Endothelial cell of umbilical vein (primary cell): ENCODE measurements around the gene MACROD2. TPM values are rescaled to one million over a fixed set of nuclear protein-coding genes. Genes with fewer than 3 reads are reported as not detected.

ENCODE experiments used
- BruUV-seq: library from RNA; stranded (reverse); fragments of 400-500 nt; replicated peaks from 2 replicates; lab custom pipeline; 2021; lab: Mats Ljungman, UMichigan
- CTCF ChIA-PET: fragments of 300-600, 350-600 bp; sonication (Branson Sonifier 250); formaldehyde crosslinking; loops from one replicate; lab custom pipeline; 2021; ENCODE audit warnings: antibody characterized with exemption, inconsistent platforms; lab: Charles Lee
- POLR2A ChIA-PET: fragments of 300-600, 350-600 bp; sonication (Branson Sonifier 250); formaldehyde crosslinking; loops from one replicate; lab custom pipeline; 2021; ENCODE audit warnings: antibody characterized with exemption, inconsistent platforms; lab: Charles Lee
- DNase-seq: peaks from one replicate; pipeline ENCODE4 v3.0.0-alpha.2; 2011; ENCODE audit warnings: low read depth, low spot score
- FAIRE-seq: peaks from 2 replicates; lab custom pipeline; 2011; peaks lifted over from hg19 to GRCh38; lab: Jason Lieb, UNC
- H2AFZ ChIP-seq: 2 replicates; pipeline ENCODE4 v1.6.0; 2012; ENCODE audit warnings: low read depth, low read length, control low read depth, inconsistent platforms
- H3K27ac ChIP-seq: 2 replicates; pipeline ENCODE4 v1.5.1; 2011; ENCODE audit warnings: low read depth, mild to moderate bottlenecking, control low read depth, low read length, moderate library complexity; ENCODE audit not compliant: insufficient read depth
- H3K27me3 ChIP-seq, 2 experiments: 2 replicates each; pipeline versions ENCODE4 v1.6.0 to v1.6.1; 2011; ENCODE audit warnings: low read length in 2 of 2, mixed read lengths in 1 of 2; ENCODE audit not compliant: control insufficient read depth in 2 of 2, insufficient read depth in 2 of 2
- H3K36me3 ChIP-seq, 2 experiments: 2 replicates in 1 of 2; 3 replicates in 1 of 2; pipeline ENCODE4 v1.5.1; 2011; ENCODE audit warnings: low read length in 2 of 2, mild to moderate bottlenecking in 1 of 2, moderate library complexity in 1 of 2; ENCODE audit not compliant: control insufficient read depth in 2 of 2, insufficient read depth in 2 of 2; ENCODE audit errors: extremely low read depth in 1 of 2
- H3K4me1 ChIP-seq: 3 replicates; pipeline ENCODE4 v1.5.1; 2011; ENCODE audit warnings: mild to moderate bottlenecking, low read length; ENCODE audit not compliant: control insufficient read depth, insufficient read depth; ENCODE audit errors: extremely low read depth
- H3K4me2 ChIP-seq: 2 replicates; pipeline ENCODE4 v1.6.1; 2011; ENCODE audit warnings: low read length, control low read depth, mixed read lengths; ENCODE audit not compliant: insufficient read depth
- H3K4me3 ChIP-seq, 3 experiments: fragments of 200-600 bp in 1 of 3; sonication (generic), shearing (Covaris generic) in 1 of 3; replicated peaks in 1 of 3; 2 replicates each; pipeline ENCODE4 v1.5.1; 2011 to 2016; ENCODE audit warnings: control low read depth in 3 of 3, low read length in 3 of 3, mild to moderate bottlenecking in 2 of 3, inconsistent platforms in 1 of 3, low read depth in 1 of 3, moderate library complexity in 1 of 3; ENCODE audit not compliant: insufficient read depth in 1 of 3
- H3K79me2 ChIP-seq: 2 replicates; pipeline ENCODE4 v1.6.0; 2012; ENCODE audit warnings: low read length, inconsistent platforms; ENCODE audit not compliant: control insufficient read depth, insufficient read depth
- H3K9ac ChIP-seq: replicated peaks from 2 replicates; pipeline ENCODE3; 2011; ENCODE audit warnings: low read length, control low read depth; ENCODE audit not compliant: insufficient read depth; ENCODE audit errors: extremely low read depth
- H3K9me1 ChIP-seq: replicated peaks from 3 replicates; pipeline ENCODE4 v1.6.0; 2011; ENCODE audit warnings: mild to moderate bottlenecking, low read length; ENCODE audit not compliant: control insufficient read depth, insufficient read depth; ENCODE audit errors: extremely low read depth
- H3K9me3 ChIP-seq: replicated peaks from 2 replicates; pipeline ENCODE4 v1.5.1; 2012; ENCODE audit warnings: low read length, inconsistent platforms; ENCODE audit not compliant: control insufficient read depth, insufficient read depth
- H4K20me1 ChIP-seq: replicated peaks from 2 replicates; pipeline ENCODE3; 2011; ENCODE audit warnings: mild to moderate bottlenecking, low read length; ENCODE audit not compliant: control insufficient read depth, insufficient read depth; ENCODE audit errors: extremely low read depth
- CTCF ChIP-seq, 2 donors: IDR thresholded peaks; 1 replicate in 1 of 2; 2 replicates in 1 of 2; pipeline ENCODE4 v1.5.1; 2011; ENCODE audit warnings: low read length in 2 of 2, mild to moderate bottlenecking in 2 of 2, moderate library complexity in 2 of 2, control low read depth in 1 of 2, inconsistent platforms in 1 of 2, low read depth in 1 of 2; ENCODE audit not compliant: insufficient read depth in 1 of 2; ENCODE audit errors: extremely low read depth in 1 of 2
- EZH2 ChIP-seq: IDR thresholded peaks from 2 replicates; pipeline ENCODE4 v1.6.1; 2012; ENCODE audit warnings: borderline replicate concordance, low read depth, mild to moderate bottlenecking, moderate library complexity, low read length, inconsistent platforms; ENCODE audit not compliant: severe bottlenecking
- FOS ChIP-seq: IDR thresholded peaks from 2 replicates; pipeline ENCODE4 v1.6.1; 2011; ENCODE audit warnings: mild to moderate bottlenecking, low read length, moderate library complexity, borderline replicate concordance; ENCODE audit not compliant: insufficient read depth
- GATA2 ChIP-seq: IDR thresholded peaks from 2 replicates; pipeline ENCODE4 v1.7.0; 2011; ENCODE audit warnings: low read depth, mild to moderate bottlenecking, moderate library complexity, mixed read lengths, low read length; ENCODE audit not compliant: insufficient read length, insufficient read depth
- JUN ChIP-seq: IDR thresholded peaks from 2 replicates; pipeline ENCODE4 v1.6.1; 2011; ENCODE audit warnings: borderline replicate concordance, low read depth; ENCODE audit not compliant: insufficient read length, insufficient read depth
- MAX ChIP-seq: IDR thresholded peaks from 2 replicates; pipeline ENCODE4 v1.6.1; 2011; ENCODE audit not compliant: insufficient read depth, insufficient read length
- MYC ChIP-seq: IDR thresholded peaks from one replicate; pipeline ENCODE4 v1.6.1; 2011; ENCODE audit warnings: mild to moderate bottlenecking, low read depth, low read length
- POLR2A ChIP-seq: IDR thresholded peaks from 2 replicates; pipeline ENCODE4 v1.6.1; 2012; ENCODE audit warnings: low read depth, mild to moderate bottlenecking, control low read depth, low read length
- POLR2AphosphoS5 ChIP-seq: IDR thresholded peaks from 2 replicates; pipeline ENCODE4 v1.6.1; 2012; ENCODE audit warnings: low read depth, mild to moderate bottlenecking, control low read depth, low read length, moderate library complexity; ENCODE audit not compliant: insufficient read depth
- dilution Hi-C: fragments of 300-500 bp; cut with MboI; formaldehyde crosslinking; loops from one replicate; pipeline ENCODE4 v1.15.0; 2019; ENCODE audit warnings: low sequenced_read_pairs; ENCODE audit not compliant: extremely low pct_ligation_motif_present
- intact Hi-C: fragments of 100-400 bp; cut with micrococcal nuclease; formaldehyde crosslinking; loops from one replicate; pipeline ENCODE4 v1.10.0; 2022
- polyA plus RNA-seq, 4 experiments: library from polyadenylated mRNA; depleted of rRNA in 3 of 4; stranded (reverse) in 3 of 4; unstranded in 1 of 4; fragments of >200 nt; gene quantifications; 2 replicates each; pipeline versions ENCODE4 v1.2.1 to v1.2.3, GENCODE V29; 2011 to 2012; ENCODE audit warnings: missing spikeins in 1 of 4
- total RNA-seq: library from RNA; stranded (reverse); gene quantifications from 2 replicates; pipeline ENCODE4 v1.2.3, GENCODE V29; 2021

Gene MACROD2
- total and polyA plus RNA-seq, 2 donors (not counting 3 experiments of a cell fraction or from before 2014, with no cell fraction given): 0.11 to 0.73 TPM

- Histone ChIP-seq H3K27ac (no peak overlapping the region), H2AFZ (no peak overlapping the region), H3K79me2 (no peaks in the 10 kb centered on the region), H3K4me1 (no peaks in the 10 kb centered on the region), H3K36me3 (no peaks in the 10 kb centered on the region), H3K27me3 (no peaks in the 10 kb centered on the region), H3K4me2 (no peak overlapping the region), H3K9ac (no peak overlapping the region), H4K20me1 (no peaks in the 10 kb centered on the region), H3K9me3 (no peaks in the 10 kb centered on the region), H3K9me1 (no peaks in the 10 kb centered on the region), H3K4me3 (no peak overlapping the region)
- TF ChIP-seq POLR2A: no peak
- TF ChIP-seq GATA2: no peak
- no peak for TF ChIP-seq CTCF (IDR thresholded peaks at IDR 0.05; ENCODE audit: extremely low read depth in 1 of 2, insufficient read depth in 1 of 2, low read depth in 1 of 2, low read length in 2 of 2)
- no peak for TF ChIP-seq MAX
- TF ChIP-seq MYC: no peak
- TF ChIP-seq EZH2: no peak
- TF ChIP-seq JUN: no peak
- TF ChIP-seq POLR2AphosphoS5: no peak
- TF ChIP-seq FOS: no peak
- CTCF ChIA-PET: no interaction called here
- POLR2A ChIA-PET: no interaction called here
- BruUV-seq: no TSS peak
- FAIRE-seq (no peak), DNase-seq (no peak)
- intact Hi-C loops (loop anchor here (10.0 kb wide), 1 partner anchor 63 kb away; no protein-coding TSS in a partner anchor), dilution Hi-C loops (no loop called here)
These were observed 1516.2 kb downstream of the MACROD2 start for GRCh38 chr20:15511551-15511950.
